HepG2 (cell line): ENCODE results near the gene CCL16. TPM values are rescaled to one million over a fixed set of nuclear protein-coding genes. Genes with fewer than 3 reads are reported as not detected.

Experiments used
- BRCA1 ChIP-seq: sonication (generic); formaldehyde crosslinking; IDR thresholded peaks from 2 replicates; pipeline ENCODE4 v1.4.0; 2020; ENCODE audit warnings: missing genetic modification reagents
- CBFB ChIP-seq: sonication (generic); formaldehyde crosslinking; IDR thresholded peaks from 2 replicates; pipeline ENCODE4 v1.4.0; 2020; ENCODE audit warnings: missing genetic modification reagents
- HOXA9 ChIP-seq: sonication (generic); formaldehyde crosslinking; IDR thresholded peaks from 2 replicates; pipeline ENCODE4 v1.8.1; 2022; ENCODE audit warnings: missing genetic modification reagents, mild to moderate bottlenecking, moderate library complexity, borderline replicate concordance
- KAT7 ChIP-seq: IDR thresholded peaks from 2 replicates; pipeline ENCODE4 v1.6.1; 2018; ENCODE audit warnings: borderline replicate concordance, missing compliant biosample characterization
- PAWR ChIP-seq: sonication (generic); formaldehyde crosslinking; IDR thresholded peaks from 2 replicates; pipeline ENCODE4 v1.4.0; 2020; ENCODE audit warnings: missing genetic modification reagents, mild to moderate bottlenecking, borderline replicate concordance
- PRMT3 ChIP-seq: sonication (generic); formaldehyde crosslinking; IDR thresholded peaks from 2 replicates; pipeline ENCODE4 v1.8.1; 2022; ENCODE audit warnings: low read depth, mild to moderate bottlenecking, moderate library complexity, missing genetic modification reagents, borderline replicate concordance
- SCMH1 ChIP-seq: sonication (generic); formaldehyde crosslinking; IDR thresholded peaks from 2 replicates; pipeline ENCODE4 v1.9.0; 2021; ENCODE audit warnings: missing genetic modification reagents, mild to moderate bottlenecking, borderline replicate concordance
- SRY ChIP-seq: sonication (generic); formaldehyde crosslinking; IDR thresholded peaks from 2 replicates; pipeline ENCODE4 v1.8.0; 2022; ENCODE audit warnings: mild to moderate bottlenecking, missing genetic modification reagents
- ZNF121 ChIP-seq: sonication (generic); formaldehyde crosslinking; IDR thresholded peaks from 2 replicates; pipeline ENCODE4 v1.5.0; 2020; ENCODE audit warnings: mild to moderate bottlenecking, missing genetic modification reagents
- ZNF570 ChIP-seq: sonication (generic); formaldehyde crosslinking; IDR thresholded peaks from 2 replicates; pipeline ENCODE4 v1.4.0; 2020; ENCODE audit warnings: mild to moderate bottlenecking, missing genetic modification reagents, borderline replicate concordance
- ZNF782 ChIP-seq: sonication (generic); formaldehyde crosslinking; IDR thresholded peaks from 2 replicates; pipeline ENCODE4 v1.4.0; 2020; ENCODE audit warnings: missing genetic modification reagents, mild to moderate bottlenecking, borderline replicate concordance
- ZNF839 ChIP-seq: sonication (generic); formaldehyde crosslinking; IDR thresholded peaks from 2 replicates; pipeline ENCODE4 v1.4.0; 2020; ENCODE audit warnings: missing genetic modification reagents, mild to moderate bottlenecking, borderline replicate concordance
- ZNF878 ChIP-seq: sonication (generic); formaldehyde crosslinking; IDR thresholded peaks from 2 replicates; pipeline ENCODE4 v1.8.1; 2023; ENCODE audit warnings: mild to moderate bottlenecking, missing genetic modification reagents, moderate library complexity
- polyA plus RNA-seq, 8 experiments: library from polyadenylated mRNA; depleted of rRNA in 3 of 8; stranded (reverse) in 7 of 8; unstranded in 1 of 8; fragments of >200 nt; fragmentation: Illumina TruSeq in 4 of 8; extraction: Trizol in 4 of 8; gene quantifications; 2 replicates each; pipeline versions ENCODE4 v1.2.1 to v1.2.3, GENCODE V29; 2011 to 2016; ENCODE audit warnings: low read depth in 4 of 8, missing spikeins in 1 of 8, mixed read lengths in 1 of 8; ENCODE audit not compliant: insufficient read depth in 1 of 8
- total RNA-seq, 5 experiments: library from RNA; depleted of rRNA; stranded (reverse); fragments of >200 nt; fragmentation: Illumina TruSeq; extraction: Trizol; gene quantifications; 2 replicates each; pipeline ENCODE4 v1.2.3, GENCODE V29; 2016; ENCODE audit warnings: low read depth in 1 of 5
- TF ChIP-seq, protein P1 (sequence below): sonication (generic); formaldehyde crosslinking; conservative IDR thresholded peaks from 2 replicates; pipeline ENCODE4 v1.8.0; 2022; ENCODE audit warnings: low read depth, missing genetic modification reagents
- TF ChIP-seq, protein P2 (sequence below): IDR thresholded peaks from 2 replicates; pipeline ENCODE4 v1.6.1; 2016; ENCODE audit warnings: mild to moderate bottlenecking, missing biosample characterization, missing genetic modification reagents
- TF ChIP-seq, protein P3 (sequence below), 2 experiments: sonication (generic) in 1 of 2; formaldehyde crosslinking in 1 of 2; IDR thresholded peaks; 2 replicates each; pipeline versions ENCODE4 v1.6.1 to v1.9.0; 2014 to 2022; ENCODE audit warnings: antibody characterized with exemption in 1 of 2, borderline replicate concordance in 1 of 2, inconsistent platforms in 1 of 2, low read depth in 1 of 2, missing genetic modification reagents in 1 of 2
- TF ChIP-seq, protein P4 (sequence below): IDR thresholded peaks from 2 replicates; pipeline ENCODE4 v1.6.1; 2012; ENCODE audit warnings: low read length, improper control_type of control experiment
- TF ChIP-seq, protein P5 (sequence below): sonication (generic); formaldehyde crosslinking; IDR thresholded peaks from 2 replicates; pipeline ENCODE4 v1.5.0; 2020; ENCODE audit warnings: missing genetic modification reagents

The CCL16 gene
- total and polyA plus RNA-seq, 2 of the 13 experiments (the other 11 are each of a cell fraction or from before 2014, with no cell fraction given): 2.0 to 14.7 TPM

DNA sequence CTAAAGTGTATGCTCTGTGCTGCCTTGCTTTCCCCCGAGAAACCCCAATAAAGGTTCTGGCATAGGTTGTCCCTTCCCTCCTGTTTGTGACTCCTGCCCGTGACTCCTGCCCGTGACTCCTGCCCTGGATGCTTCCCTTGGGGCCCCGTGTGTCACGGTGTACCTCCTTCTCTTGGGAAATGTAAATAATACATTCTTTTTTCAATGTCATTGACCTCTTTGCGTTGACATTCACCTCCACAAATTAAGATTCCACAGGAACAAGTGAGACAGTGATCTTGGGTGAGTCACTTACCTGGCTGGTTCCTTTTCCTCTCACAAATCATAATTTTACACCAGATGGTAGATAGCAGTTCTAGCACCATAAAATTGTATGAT lies 19.4 kb upstream of the CCL16 start (continued):
- TF ChIP-seq, protein P1, sequence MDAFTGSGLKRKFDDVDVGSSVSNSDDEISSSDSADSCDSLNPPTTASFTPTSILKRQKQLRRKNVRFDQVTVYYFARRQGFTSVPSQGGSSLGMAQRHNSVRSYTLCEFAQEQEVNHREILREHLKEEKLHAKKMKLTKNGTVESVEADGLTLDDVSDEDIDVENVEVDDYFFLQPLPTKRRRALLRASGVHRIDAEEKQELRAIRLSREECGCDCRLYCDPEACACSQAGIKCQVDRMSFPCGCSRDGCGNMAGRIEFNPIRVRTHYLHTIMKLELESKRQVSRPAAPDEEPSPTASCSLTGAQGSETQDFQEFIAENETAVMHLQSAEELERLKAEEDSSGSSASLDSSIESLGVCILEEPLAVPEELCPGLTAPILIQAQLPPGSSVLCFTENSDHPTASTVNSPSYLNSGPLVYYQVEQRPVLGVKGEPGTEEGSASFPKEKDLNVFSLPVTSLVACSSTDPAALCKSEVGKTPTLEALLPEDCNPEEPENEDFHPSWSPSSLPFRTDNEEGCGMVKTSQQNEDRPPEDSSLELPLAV (CRISPR knock-in tag): no peak
- TF ChIP-seq PRMT3 (CRISPR knock-in tag) (no peak), SRY (CRISPR knock-in tag) (no peak), BRCA1 (no peak), SCMH1 (CRISPR knock-in tag) (no peak), KAT7 (CRISPR knock-in tag) (no peak), CBFB (CRISPR knock-in tag) (no peak), ZNF570 (no peak), ZNF878 (CRISPR knock-in tag) (0 out of 2 replicates have a peak, but pooled peaks have one; percentile 31), ZNF121 (no peak), PAWR (CRISPR knock-in tag) (no peak), ZNF782 (CRISPR knock-in tag) (no peak), ZNF839 (CRISPR knock-in tag) (no peak), HOXA9 (CRISPR knock-in tag) (no peak)
- TF ChIP-seq, protein P2, sequence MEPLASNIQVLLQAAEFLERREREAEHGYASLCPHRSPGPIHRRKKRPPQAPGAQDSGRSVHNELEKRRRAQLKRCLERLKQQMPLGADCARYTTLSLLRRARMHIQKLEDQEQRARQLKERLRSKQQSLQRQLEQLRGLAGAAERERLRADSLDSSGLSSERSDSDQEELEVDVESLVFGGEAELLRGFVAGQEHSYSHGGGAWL (CRISPR knock-in tag): no peak
- TF ChIP-seq, protein P3, sequence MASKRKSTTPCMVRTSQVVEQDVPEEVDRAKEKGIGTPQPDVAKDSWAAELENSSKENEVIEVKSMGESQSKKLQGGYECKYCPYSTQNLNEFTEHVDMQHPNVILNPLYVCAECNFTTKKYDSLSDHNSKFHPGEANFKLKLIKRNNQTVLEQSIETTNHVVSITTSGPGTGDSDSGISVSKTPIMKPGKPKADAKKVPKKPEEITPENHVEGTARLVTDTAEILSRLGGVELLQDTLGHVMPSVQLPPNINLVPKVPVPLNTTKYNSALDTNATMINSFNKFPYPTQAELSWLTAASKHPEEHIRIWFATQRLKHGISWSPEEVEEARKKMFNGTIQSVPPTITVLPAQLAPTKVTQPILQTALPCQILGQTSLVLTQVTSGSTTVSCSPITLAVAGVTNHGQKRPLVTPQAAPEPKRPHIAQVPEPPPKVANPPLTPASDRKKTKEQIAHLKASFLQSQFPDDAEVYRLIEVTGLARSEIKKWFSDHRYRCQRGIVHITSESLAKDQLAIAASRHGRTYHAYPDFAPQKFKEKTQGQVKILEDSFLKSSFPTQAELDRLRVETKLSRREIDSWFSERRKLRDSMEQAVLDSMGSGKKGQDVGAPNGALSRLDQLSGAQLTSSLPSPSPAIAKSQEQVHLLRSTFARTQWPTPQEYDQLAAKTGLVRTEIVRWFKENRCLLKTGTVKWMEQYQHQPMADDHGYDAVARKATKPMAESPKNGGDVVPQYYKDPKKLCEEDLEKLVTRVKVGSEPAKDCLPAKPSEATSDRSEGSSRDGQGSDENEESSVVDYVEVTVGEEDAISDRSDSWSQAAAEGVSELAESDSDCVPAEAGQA (IDR thresholded peaks at IDR 0.05; ENCODE audit: low read depth): no peak
- TF ChIP-seq, protein P3 (CRISPR knock-in tag; IDR thresholded peaks at IDR 0.05; ENCODE audit: borderline replicate concordance): no peak
- TF ChIP-seq, protein P4, sequence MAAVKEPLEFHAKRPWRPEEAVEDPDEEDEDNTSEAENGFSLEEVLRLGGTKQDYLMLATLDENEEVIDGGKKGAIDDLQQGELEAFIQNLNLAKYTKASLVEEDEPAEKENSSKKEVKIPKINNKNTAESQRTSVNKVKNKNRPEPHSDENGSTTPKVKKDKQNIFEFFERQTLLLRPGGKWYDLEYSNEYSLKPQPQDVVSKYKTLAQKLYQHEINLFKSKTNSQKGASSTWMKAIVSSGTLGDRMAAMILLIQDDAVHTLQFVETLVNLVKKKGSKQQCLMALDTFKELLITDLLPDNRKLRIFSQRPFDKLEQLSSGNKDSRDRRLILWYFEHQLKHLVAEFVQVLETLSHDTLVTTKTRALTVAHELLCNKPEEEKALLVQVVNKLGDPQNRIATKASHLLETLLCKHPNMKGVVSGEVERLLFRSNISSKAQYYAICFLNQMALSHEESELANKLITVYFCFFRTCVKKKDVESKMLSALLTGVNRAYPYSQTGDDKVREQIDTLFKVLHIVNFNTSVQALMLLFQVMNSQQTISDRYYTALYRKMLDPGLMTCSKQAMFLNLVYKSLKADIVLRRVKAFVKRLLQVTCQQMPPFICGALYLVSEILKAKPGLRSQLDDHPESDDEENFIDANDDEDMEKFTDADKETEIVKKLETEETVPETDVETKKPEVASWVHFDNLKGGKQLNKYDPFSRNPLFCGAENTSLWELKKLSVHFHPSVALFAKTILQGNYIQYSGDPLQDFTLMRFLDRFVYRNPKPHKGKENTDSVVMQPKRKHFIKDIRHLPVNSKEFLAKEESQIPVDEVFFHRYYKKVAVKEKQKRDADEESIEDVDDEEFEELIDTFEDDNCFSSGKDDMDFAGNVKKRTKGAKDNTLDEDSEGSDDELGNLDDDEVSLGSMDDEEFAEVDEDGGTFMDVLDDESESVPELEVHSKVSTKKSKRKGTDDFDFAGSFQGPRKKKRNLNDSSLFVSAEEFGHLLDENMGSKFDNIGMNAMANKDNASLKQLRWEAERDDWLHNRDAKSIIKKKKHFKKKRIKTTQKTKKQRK: no peak
- TF ChIP-seq, protein P5, sequence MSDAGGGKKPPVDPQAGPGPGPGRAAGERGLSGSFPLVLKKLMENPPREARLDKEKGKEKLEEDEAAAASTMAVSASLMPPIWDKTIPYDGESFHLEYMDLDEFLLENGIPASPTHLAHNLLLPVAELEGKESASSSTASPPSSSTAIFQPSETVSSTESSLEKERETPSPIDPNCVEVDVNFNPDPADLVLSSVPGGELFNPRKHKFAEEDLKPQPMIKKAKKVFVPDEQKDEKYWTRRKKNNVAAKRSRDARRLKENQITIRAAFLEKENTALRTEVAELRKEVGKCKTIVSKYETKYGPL: no peak
